Activated naive CD4-positive, alpha-beta T cell treated with anti-CD3 and anti-CD28 coated beads for 36 hours (primary cell): ENCODE data around the gene IGF2R. TPM values are rescaled to one million over a fixed set of nuclear protein-coding genes. Genes with fewer than 3 reads are reported as not detected.
"Not testable (repeated sequence)": the region's sequence is repeated elsewhere in the genome, so short reads cannot be mapped to it uniquely, and the experiment has no call there.

ENCODE experiments used
- CTCF ChIA-PET: fragments of 350-600 bp; sonication (Branson Sonifier 250); formaldehyde crosslinking; loops from one replicate; lab custom pipeline; 2021; ENCODE audit warnings: antibody characterized with exemption; lab: Charles Lee
- DNase-seq: peaks from one replicate; pipeline ENCODE4 v3.0.0-alpha.2; 2020
- H3K27ac Mint-ChIP-seq: one replicate; pipeline ENCODE4 v1.8.0; 2021; ENCODE audit warnings: mild to moderate bottlenecking, mixed read lengths
- H3K27me3 Mint-ChIP-seq: one replicate; pipeline ENCODE4 v1.8.0; 2021; ENCODE audit warnings: low read depth, mixed read lengths
- H3K36me3 Mint-ChIP-seq: one replicate; pipeline ENCODE4 v1.8.0; 2021; ENCODE audit warnings: low read depth, mixed read lengths
- H3K4me1 Mint-ChIP-seq: one replicate; pipeline ENCODE4 v1.8.0; 2021; ENCODE audit warnings: low read depth, mixed read lengths
- H3K4me3 Mint-ChIP-seq: one replicate; pipeline ENCODE4 v1.8.0; 2021; ENCODE audit warnings: mild to moderate bottlenecking, moderate library complexity, mixed read lengths
- H3K9me3 Mint-ChIP-seq: one replicate; pipeline ENCODE4 v1.8.0; 2021; ENCODE audit warnings: mixed read lengths
- intact Hi-C: fragments of 100-400 bp; cut with micrococcal nuclease; formaldehyde crosslinking; loops from one replicate; pipeline ENCODE4 v1.15.1; 2023
- total RNA-seq, 2 experiments: library from RNA; stranded (reverse); gene quantifications; one replicate each; pipeline ENCODE4 v1.2.3, GENCODE V29; 2021

Gene IGF2R
- total RNA-seq, 2 experiments from 2014 or later = 42.1 to 44.5 TPM

GRCh38 chr6:160104821-160105517, 136.1 kb downstream of the IGF2R start:
- intact Hi-C loops = no loop called here
- Mint-ChIP-seq H3K27ac (no peak overlapping the region), H3K4me1 (peaks cover 14% of the 10 kb centered on the region), H3K27me3 (no peaks in the 10 kb centered on the region), H3K4me3 (no peak overlapping the region), H3K36me3 (peaks cover 32% of the 10 kb centered on the region), H3K9me3 (no peaks in the 10 kb centered on the region)
- CTCF ChIA-PET = interaction anchor here (0.7 to 1.1 kb wide), 3 partner anchors 12 to 242 kb away, joined by 3 to 6 read pairs (median 3); no protein-coding TSS in a partner anchor
- no peak for DNase-seq

DNA sequence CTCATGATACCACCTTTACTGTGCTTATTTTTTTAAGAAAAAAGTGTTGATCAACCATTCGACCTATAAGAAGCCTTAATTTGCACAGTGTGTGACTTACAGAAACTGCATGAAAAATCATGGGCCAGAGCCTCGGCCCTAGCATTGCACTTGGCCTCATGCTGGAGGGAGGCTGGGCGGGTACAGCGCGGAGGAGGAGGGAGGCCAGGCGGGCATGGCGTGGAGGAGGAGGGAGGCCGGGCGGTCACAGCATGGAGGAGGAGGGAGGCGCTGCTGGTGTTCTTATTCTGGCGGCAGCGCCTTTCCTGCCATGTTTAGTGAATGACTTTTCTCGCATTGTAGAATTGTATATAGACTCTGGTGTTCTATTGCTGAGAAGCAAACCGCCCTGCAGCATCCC, 137.1 kb downstream of the IGF2R start:
- CTCF ChIA-PET = interaction anchor here (0.7 kb wide), 1 partner anchor 129 kb away, joined by 3 read pairs; no protein-coding TSS in a partner anchor
- H3K36me3 Mint-ChIP-seq = peaks cover 30% of the 10 kb centered on the region
- H3K4me1 Mint-ChIP-seq = peaks cover 9% of the 10 kb centered on the region
- DNase-seq = no peak
- no peaks in the 10 kb centered on the region for H3K27me3 Mint-ChIP-seq
- intact Hi-C loops = no loop called here
- H3K27ac Mint-ChIP-seq = no peak overlapping the region
- no peak overlapping the region for H3K4me3 Mint-ChIP-seq
- no peaks in the 10 kb centered on the region for H3K9me3 Mint-ChIP-seq

GRCh38 chr6:160106701-160107100, 137.8 kb downstream of the IGF2R start:
- Mint-ChIP-seq H3K36me3 (peaks cover 28% of the 10 kb centered on the region), H3K27ac (peak overlapping the region; percentile 11)
- CTCF ChIA-PET = no interaction called here

GRCh38 chr6:160108077-160108476, 139.2 kb downstream of the IGF2R start:
- H3K36me3 Mint-ChIP-seq = peaks cover 27% of the 10 kb centered on the region
- H3K9me3 Mint-ChIP-seq = no peaks in the 10 kb centered on the region
- intact Hi-C loops = no loop called here
- CTCF ChIA-PET = interaction anchor here (0.5 to 1.1 kb wide), 2 partner anchors 36 to 245 kb away, joined by 3 to 4 read pairs; no protein-coding TSS in a partner anchor
- DNase-seq = no peak
- H3K27me3 Mint-ChIP-seq = no peaks in the 10 kb centered on the region
- no peak overlapping the region for H3K4me3 Mint-ChIP-seq
- no peak overlapping the region for H3K27ac Mint-ChIP-seq
- H3K4me1 Mint-ChIP-seq = peaks cover 2% of the 10 kb centered on the region

More at GRCh38 chr6:160106701-160107100, 137.8 kb downstream of the IGF2R start:
- H3K9me3 Mint-ChIP-seq = no peaks in the 10 kb centered on the region
- no peak for DNase-seq
- H3K4me1 Mint-ChIP-seq = peaks cover 2% of the 10 kb centered on the region
- H3K27me3 Mint-ChIP-seq = no peaks in the 10 kb centered on the region
- intact Hi-C loops = no loop called here
- no peak overlapping the region for H3K4me3 Mint-ChIP-seq

GRCh38 chr6:160110586-160111123, 141.8 kb downstream of the IGF2R start:
- DNase-seq = no peak

DNA sequence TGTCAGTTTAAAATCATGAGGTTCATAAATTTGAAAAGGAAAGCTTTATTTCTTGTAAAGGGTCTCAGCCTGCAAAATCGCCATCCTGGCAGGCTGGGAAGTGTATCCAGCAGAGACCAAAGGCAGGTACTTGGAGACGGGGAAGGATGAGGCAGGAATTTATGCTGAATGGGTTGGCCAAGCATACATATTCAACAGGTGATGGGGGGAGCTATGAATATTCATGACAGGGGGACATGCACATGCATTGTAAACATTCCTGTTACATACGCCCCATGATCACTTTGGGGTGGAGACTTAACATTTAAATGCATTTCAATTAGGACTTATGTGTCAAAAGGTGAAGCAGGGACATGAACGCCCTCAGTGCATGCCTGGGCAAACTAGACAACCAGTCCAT, 142.9 kb downstream of the IGF2R start:
- Mint-ChIP-seq H3K9me3 (no peaks in the 10 kb centered on the region), H3K4me1 (no peaks in the 10 kb centered on the region), H3K27me3 (no peaks in the 10 kb centered on the region), H3K27ac (no peak overlapping the region), H3K36me3 (peaks cover 4% of the 10 kb centered on the region), H3K4me3 (no peak overlapping the region)
- intact Hi-C loops = no loop called here
- CTCF ChIA-PET = no interaction called here
- no peak for DNase-seq

More at GRCh38 chr6:160110586-160111123, 141.8 kb downstream of the IGF2R start:
- H3K36me3 Mint-ChIP-seq = peaks cover 6% of the 10 kb centered on the region
- CTCF ChIA-PET = no interaction called here
- no peaks in the 10 kb centered on the region for H3K27me3 Mint-ChIP-seq
- H3K4me1 Mint-ChIP-seq = peaks cover 2% of the 10 kb centered on the region
- H3K27ac Mint-ChIP-seq = no peak overlapping the region
- no peak overlapping the region for H3K4me3 Mint-ChIP-seq
- intact Hi-C loops = no loop called here
- no peaks in the 10 kb centered on the region for H3K9me3 Mint-ChIP-seq

GRCh38 chr6:160112628-160113299, 143.9 kb downstream of the IGF2R start:
- H3K4me1 Mint-ChIP-seq = no peaks in the 10 kb centered on the region
- H3K27ac Mint-ChIP-seq = no peak overlapping the region
- intact Hi-C loops = no loop called here
- H3K4me3 Mint-ChIP-seq = no peak overlapping the region
- H3K36me3 Mint-ChIP-seq = peaks cover 7% of the 10 kb centered on the region
- CTCF ChIA-PET = no interaction called here
- no peak for DNase-seq
- H3K9me3 Mint-ChIP-seq = no peaks in the 10 kb centered on the region
- H3K27me3 Mint-ChIP-seq = no peaks in the 10 kb centered on the region

GRCh38 chr6:160114536-160114935, 145.7 kb downstream of the IGF2R start:
- H3K4me3 Mint-ChIP-seq, H3K9me3 Mint-ChIP-seq, DNase-seq, H3K4me1 Mint-ChIP-seq, intact Hi-C loops, H3K27me3 Mint-ChIP-seq, H3K27ac Mint-ChIP-seq, CTCF ChIA-PET: not testable (repeated sequence)
- peaks cover 18% of the 10 kb centered on the region for H3K36me3 Mint-ChIP-seq

DNA sequence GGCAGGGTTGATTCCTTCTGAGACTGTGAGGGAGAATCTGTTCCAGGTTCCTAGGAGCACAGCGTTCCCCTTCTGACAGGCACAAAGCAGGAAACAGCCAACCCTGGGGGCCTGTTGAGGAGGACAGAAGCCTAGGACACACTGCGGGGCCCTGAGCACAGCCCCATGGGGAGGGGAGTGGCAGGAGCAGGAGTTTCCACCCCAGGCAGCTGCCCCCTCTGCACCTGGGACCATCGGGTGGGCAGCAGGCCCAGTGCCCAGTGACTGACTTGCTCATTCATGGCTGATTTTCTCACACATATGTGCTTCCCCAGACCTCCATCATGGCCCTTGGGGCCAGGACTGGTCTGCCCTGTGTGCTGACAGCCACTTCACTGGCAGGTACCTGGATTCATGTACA, 146.5 kb downstream of the IGF2R start:
- Mint-ChIP-seq H3K36me3 (peaks cover 18% of the 10 kb centered on the region), H3K9me3 (no peaks in the 10 kb centered on the region), H3K27ac (no peak overlapping the region), H3K27me3 (no peaks in the 10 kb centered on the region), H3K4me1 (no peaks in the 10 kb centered on the region), H3K4me3 (no peak overlapping the region)
- CTCF ChIA-PET = no interaction called here
- intact Hi-C loops = no loop called here
- DNase-seq = no peak

DNA sequence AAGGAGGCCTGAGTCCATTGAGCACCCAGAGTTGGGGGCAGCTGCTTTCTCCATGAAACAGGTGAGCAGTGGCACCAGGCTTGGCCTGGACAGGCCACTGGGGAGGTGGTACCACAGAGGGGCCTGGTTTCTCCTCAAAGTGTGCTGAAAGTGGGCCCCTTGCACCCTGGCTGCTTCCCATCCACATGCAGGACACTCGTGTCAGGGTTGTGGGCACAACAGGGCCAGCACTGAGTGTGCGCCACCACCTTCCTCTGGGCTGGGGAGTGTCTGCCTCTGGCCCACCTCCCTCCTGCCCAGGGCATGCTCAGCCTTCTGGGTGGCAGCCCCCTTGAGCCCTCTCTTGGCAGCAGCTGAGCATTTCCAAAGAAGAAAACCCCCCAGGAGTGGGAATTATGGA, 147.5 kb downstream of the IGF2R start:
- H3K36me3 Mint-ChIP-seq = peaks cover 18% of the 10 kb centered on the region
- no peak overlapping the region for H3K27ac Mint-ChIP-seq
- DNase-seq = no peak
- no peaks in the 10 kb centered on the region for H3K27me3 Mint-ChIP-seq
- CTCF ChIA-PET = no interaction called here
- no peaks in the 10 kb centered on the region for H3K9me3 Mint-ChIP-seq
- intact Hi-C loops = no loop called here
- H3K4me3 Mint-ChIP-seq = no peak overlapping the region
- no peaks in the 10 kb centered on the region for H3K4me1 Mint-ChIP-seq

- Mint-ChIP-seq H3K27ac (no peak overlapping the region), H3K9me3 (no peaks in the 10 kb centered on the region), H3K36me3 (peaks cover 18% of the 10 kb centered on the region), H3K4me1 (no peaks in the 10 kb centered on the region), H3K27me3 (no peaks in the 10 kb centered on the region), H3K4me3 (no peak overlapping the region)
- no peak for DNase-seq
- CTCF ChIA-PET = interaction anchor here (0.8 to 1.1 kb wide), 2 partner anchors 13 to 254 kb away, joined by 3 read pairs; no protein-coding TSS in a partner anchor
- intact Hi-C loops = no loop called here
Observed at GRCh38 chr6:160117137-160117536, 148.3 kb downstream of the IGF2R start.

GRCh38 chr6:160118620-160119229, 149.8 kb downstream of the IGF2R start:
- CTCF ChIA-PET = interaction anchor here (1.0 kb wide), 1 partner anchor 415 kb away, joined by 3 read pairs; no protein-coding TSS in a partner anchor
- intact Hi-C loops = no loop called here
- Mint-ChIP-seq H3K36me3 (peaks cover 16% of the 10 kb centered on the region), H3K4me1 (no peaks in the 10 kb centered on the region), H3K27ac (no peak overlapping the region), H3K27me3 (no peaks in the 10 kb centered on the region), H3K9me3 (no peaks in the 10 kb centered on the region), H3K4me3 (no peak overlapping the region)
- no peak for DNase-seq
